Ishikawa (cell line): ENCODE results near the gene USP38.

Experiments
- CREB1 ChIP-seq: IDR thresholded peaks from 2 replicates; pipeline ENCODE4 v1.6.1; 2012; ENCODE audit warnings: low read depth
- EP300 ChIP-seq: IDR thresholded peaks from 2 replicates; pipeline ENCODE4 v1.6.1; 2012; ENCODE audit warnings: borderline replicate concordance
- NFIC ChIP-seq: IDR thresholded peaks from 2 replicates; pipeline ENCODE4 v1.6.1; 2012
- RAD21 ChIP-seq: IDR thresholded peaks from 2 replicates; pipeline ENCODE4 v1.6.1; 2012; ENCODE audit warnings: low read depth
- TEAD4 ChIP-seq: IDR thresholded peaks from 2 replicates; pipeline ENCODE4 v1.6.1; 2012
- YY1 ChIP-seq: IDR thresholded peaks from 2 replicates; pipeline ENCODE4 v1.6.1; 2012; ENCODE audit warnings: low read depth
- TF ChIP-seq, protein P1 (sequence below): IDR thresholded peaks from 2 replicates; pipeline ENCODE4 v1.6.1; 2012; ENCODE audit warnings: low read depth, mild to moderate bottlenecking
- TF ChIP-seq, protein P2 (sequence below): IDR thresholded peaks from 2 replicates; pipeline ENCODE4 v1.6.1; 2012

DNA sequence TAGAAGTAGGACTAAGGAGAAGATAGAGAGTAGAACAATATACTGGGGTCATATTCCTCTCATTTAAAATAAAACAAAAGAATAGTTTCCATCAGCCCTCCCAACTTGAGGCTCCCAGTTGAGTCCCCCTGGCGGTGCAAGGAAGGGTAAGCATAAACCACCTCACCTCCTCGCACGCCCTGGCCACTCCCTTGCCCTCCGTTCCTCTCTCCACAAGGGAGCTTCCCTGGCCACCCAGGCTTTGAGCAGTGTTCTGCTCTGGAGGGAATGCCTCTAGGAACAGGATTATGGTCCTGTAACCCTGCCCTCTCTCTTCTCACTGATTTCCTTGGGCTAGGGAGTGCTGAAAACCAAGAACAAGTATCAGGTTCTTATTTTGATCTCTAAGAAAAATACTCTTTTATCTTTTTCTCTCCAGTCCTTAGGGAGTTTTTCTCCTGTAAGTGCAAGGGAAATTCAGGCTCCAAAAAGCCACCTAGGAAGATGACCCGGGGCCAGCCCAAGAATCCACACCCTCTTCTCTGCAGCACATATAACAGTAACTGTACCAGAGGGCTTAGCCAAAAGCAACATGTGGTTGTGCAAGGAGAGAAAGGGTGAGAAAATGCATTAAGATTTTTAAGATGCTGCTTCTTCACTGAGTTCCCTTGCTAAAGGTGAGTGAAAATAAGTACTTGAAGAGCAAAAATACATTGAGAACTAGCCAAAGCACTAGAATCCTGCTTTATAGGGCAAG is 69.9 kb downstream of the USP38 start:
- TF ChIP-seq RAD21, result no peak
- TF ChIP-seq, protein P1, sequence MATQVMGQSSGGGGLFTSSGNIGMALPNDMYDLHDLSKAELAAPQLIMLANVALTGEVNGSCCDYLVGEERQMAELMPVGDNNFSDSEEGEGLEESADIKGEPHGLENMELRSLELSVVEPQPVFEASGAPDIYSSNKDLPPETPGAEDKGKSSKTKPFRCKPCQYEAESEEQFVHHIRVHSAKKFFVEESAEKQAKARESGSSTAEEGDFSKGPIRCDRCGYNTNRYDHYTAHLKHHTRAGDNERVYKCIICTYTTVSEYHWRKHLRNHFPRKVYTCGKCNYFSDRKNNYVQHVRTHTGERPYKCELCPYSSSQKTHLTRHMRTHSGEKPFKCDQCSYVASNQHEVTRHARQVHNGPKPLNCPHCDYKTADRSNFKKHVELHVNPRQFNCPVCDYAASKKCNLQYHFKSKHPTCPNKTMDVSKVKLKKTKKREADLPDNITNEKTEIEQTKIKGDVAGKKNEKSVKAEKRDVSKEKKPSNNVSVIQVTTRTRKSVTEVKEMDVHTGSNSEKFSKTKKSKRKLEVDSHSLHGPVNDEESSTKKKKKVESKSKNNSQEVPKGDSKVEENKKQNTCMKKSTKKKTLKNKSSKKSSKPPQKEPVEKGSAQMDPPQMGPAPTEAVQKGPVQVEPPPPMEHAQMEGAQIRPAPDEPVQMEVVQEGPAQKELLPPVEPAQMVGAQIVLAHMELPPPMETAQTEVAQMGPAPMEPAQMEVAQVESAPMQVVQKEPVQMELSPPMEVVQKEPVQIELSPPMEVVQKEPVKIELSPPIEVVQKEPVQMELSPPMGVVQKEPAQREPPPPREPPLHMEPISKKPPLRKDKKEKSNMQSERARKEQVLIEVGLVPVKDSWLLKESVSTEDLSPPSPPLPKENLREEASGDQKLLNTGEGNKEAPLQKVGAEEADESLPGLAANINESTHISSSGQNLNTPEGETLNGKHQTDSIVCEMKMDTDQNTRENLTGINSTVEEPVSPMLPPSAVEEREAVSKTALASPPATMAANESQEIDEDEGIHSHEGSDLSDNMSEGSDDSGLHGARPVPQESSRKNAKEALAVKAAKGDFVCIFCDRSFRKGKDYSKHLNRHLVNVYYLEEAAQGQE, result no peak
- TF ChIP-seq, protein P2, sequence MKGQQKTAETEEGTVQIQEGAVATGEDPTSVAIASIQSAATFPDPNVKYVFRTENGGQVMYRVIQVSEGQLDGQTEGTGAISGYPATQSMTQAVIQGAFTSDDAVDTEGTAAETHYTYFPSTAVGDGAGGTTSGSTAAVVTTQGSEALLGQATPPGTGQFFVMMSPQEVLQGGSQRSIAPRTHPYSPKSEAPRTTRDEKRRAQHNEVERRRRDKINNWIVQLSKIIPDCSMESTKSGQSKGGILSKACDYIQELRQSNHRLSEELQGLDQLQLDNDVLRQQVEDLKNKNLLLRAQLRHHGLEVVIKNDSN, result no peak
- TF ChIP-seq EP300, result no peak
- no peak for TF ChIP-seq NFIC
- TF ChIP-seq TEAD4, result no peak
- TF ChIP-seq YY1, result no peak
- TF ChIP-seq CREB1, result no peak
